ENCODE data around the gene HLA-DOB.

The HLA-DOB gene

GRCh38 chr6:32794510-32794909 is 22.3 kb downstream of the HLA-DOB start:
- no peaks in the 10 kb centered on the region for H3K9me2 ChIP-seq (replicated peaks; ENCODE audit: insufficient read depth, low read length)
- no peaks in the 10 kb centered on the region for H4K20me1 ChIP-seq (ENCODE audit: low read depth, low read length)
- H3K27me3 ChIP-seq (ENCODE audit: low read length), result no peaks in the 10 kb centered on the region
- H3K4me3 ChIP-seq (ENCODE audit: insufficient read depth, low read length, poor library complexity, severe bottlenecking), result no peak overlapping the region
- H2AFZ ChIP-seq (ENCODE audit: low read depth, low read length, severe bottlenecking), result no peak overlapping the region
- no peak overlapping the region for H3K27ac ChIP-seq (ENCODE audit: low read depth, low read length)
- TF ChIP-seq EZH2phosphoT487 (conservative IDR thresholded peaks at IDR 0.05; ENCODE audit: low read length), result no peak
- TF ChIP-seq CTCF (IDR thresholded peaks at IDR 0.05; ENCODE audit: insufficient read depth, low read length, poor library complexity, severe bottlenecking), result no peak
- H3K4me2 ChIP-seq (ENCODE audit: low read depth, low read length, poor library complexity, severe bottlenecking), result no peak overlapping the region
- no peak overlapping the region for H3K9ac ChIP-seq (ENCODE audit: low read length)
- H3K36me3 ChIP-seq (ENCODE audit: low read length), result no peaks in the 10 kb centered on the region
- H3F3A ChIP-seq (ENCODE audit: insufficient read depth), result no peaks in the 10 kb centered on the region
- no peaks in the 10 kb centered on the region for H3K79me2 ChIP-seq (ENCODE audit: insufficient read depth, low read length)
- peaks cover 6% of the 10 kb centered on the region; the same call in 1 of the 2 replicates for H3K9me3 ChIP-seq (ENCODE audit: insufficient read depth, low read length)

GRCh38 chr6:32792901-32793435 is 23.8 kb downstream of the HLA-DOB start:
- Histone ChIP-seq H3K4me2 (ENCODE audit: low read depth, low read length, poor library complexity, severe bottlenecking) (no peak overlapping the region), H4K20me1 (ENCODE audit: low read depth, low read length) (no peaks in the 10 kb centered on the region), H3K9ac (ENCODE audit: low read length) (no peak overlapping the region), H3K9me2 (replicated peaks; ENCODE audit: insufficient read depth, low read length) (no peaks in the 10 kb centered on the region), H3K27ac (ENCODE audit: low read depth, low read length) (no peak overlapping the region), H3K79me2 (ENCODE audit: insufficient read depth, low read length) (no peaks in the 10 kb centered on the region), H3F3A (ENCODE audit: insufficient read depth) (no peaks in the 10 kb centered on the region), H3K36me3 (ENCODE audit: low read length) (no peaks in the 10 kb centered on the region), H3K9me3 (ENCODE audit: insufficient read depth, low read length) (no peaks in the 10 kb centered on the region), H3K4me3 (ENCODE audit: insufficient read depth, low read length, poor library complexity, severe bottlenecking) (no peak overlapping the region), H2AFZ (ENCODE audit: low read depth, low read length, severe bottlenecking) (no peak overlapping the region), H3K27me3 (ENCODE audit: low read length) (no peaks in the 10 kb centered on the region)
- no peak for TF ChIP-seq EZH2phosphoT487 (conservative IDR thresholded peaks at IDR 0.05; ENCODE audit: low read length)
- TF ChIP-seq CTCF (IDR thresholded peaks at IDR 0.05; ENCODE audit: insufficient read depth, low read length, poor library complexity, severe bottlenecking), result no peak

- Histone ChIP-seq H3K9me3 (ENCODE audit: insufficient read depth, low read length) (no peaks in the 10 kb centered on the region), H4K20me1 (ENCODE audit: low read depth, low read length) (no peaks in the 10 kb centered on the region), H2AFZ (ENCODE audit: low read depth, low read length, severe bottlenecking) (no peak overlapping the region), H3K9ac (ENCODE audit: low read length) (no peak overlapping the region), H3K27me3 (ENCODE audit: low read length) (no peaks in the 10 kb centered on the region), H3K79me2 (ENCODE audit: insufficient read depth, low read length) (no peaks in the 10 kb centered on the region), H3K9me2 (replicated peaks; ENCODE audit: insufficient read depth, low read length) (no peaks in the 10 kb centered on the region), H3K36me3 (ENCODE audit: low read length) (no peaks in the 10 kb centered on the region), H3K4me2 (ENCODE audit: low read depth, low read length, poor library complexity, severe bottlenecking) (no peak overlapping the region), H3F3A (ENCODE audit: insufficient read depth) (no peaks in the 10 kb centered on the region), H3K4me3 (ENCODE audit: insufficient read depth, low read length, poor library complexity, severe bottlenecking) (no peak overlapping the region), H3K27ac (ENCODE audit: low read depth, low read length) (no peak overlapping the region)
- TF ChIP-seq EZH2phosphoT487 (conservative IDR thresholded peaks at IDR 0.05; ENCODE audit: low read length) (no peak), CTCF (IDR thresholded peaks at IDR 0.05; ENCODE audit: insufficient read depth, low read length, poor library complexity, severe bottlenecking) (no peak)
These were observed 26.5 kb downstream of the HLA-DOB start for GRCh38 chr6:32790306-32790705.

Data from SU-DHL-6 (cell line).